GM18858 (cell line): ENCODE results near the gene TSEN15.
A peak's percentile ranks its signal among the peaks of the same experiment; 100 is the strongest.

Experiments
- ATAC-seq: cut with Tn5 transposase; IDR thresholded peaks from one replicate; pipeline ENCODE4 v1.9.1; 2021; ENCODE audit not compliant: unreplicated experiment

Gene TSEN15

DNA sequence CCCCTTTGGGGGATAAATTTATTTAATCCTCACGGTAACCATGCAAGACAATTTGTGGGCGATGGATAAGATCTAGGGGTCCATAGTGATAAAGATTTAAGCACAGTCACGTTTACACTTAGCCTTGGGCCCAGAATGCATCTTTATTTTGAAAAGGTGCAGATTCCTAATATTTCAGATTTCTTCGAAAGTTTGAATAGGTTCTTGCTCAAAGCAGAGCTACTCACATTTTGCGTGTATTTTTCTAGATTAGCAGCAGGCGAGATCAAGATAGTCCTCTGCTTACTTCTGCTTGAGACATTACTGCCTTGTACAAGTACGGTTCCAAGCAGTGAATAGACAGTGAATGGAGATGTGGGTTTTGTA, 647 bp downstream of the TSEN15 start:
- ATAC-seq, result no peak

DNA sequence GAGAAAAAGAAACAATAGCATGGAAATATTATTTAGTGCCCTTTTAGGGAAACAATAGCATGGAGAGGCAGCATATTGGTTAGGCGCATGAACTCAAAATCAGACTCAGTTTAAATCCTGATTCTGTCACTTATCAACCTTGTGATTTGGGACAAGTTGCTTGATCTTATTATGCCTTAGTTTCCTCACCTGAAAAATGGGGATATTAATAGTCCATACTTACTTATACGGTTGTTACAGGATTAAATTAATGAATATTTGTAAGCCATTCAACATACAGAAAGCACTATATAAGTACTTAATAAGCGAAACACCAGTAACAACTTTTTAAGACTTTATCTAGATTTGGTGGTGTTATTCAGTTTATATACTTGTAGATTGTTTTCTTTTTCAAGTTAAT, 1.2 kb downstream of the TSEN15 start:
- ATAC-seq, result no peak

GRCh38 chr1:184053881-184054280, 2.4 kb downstream of the TSEN15 start:
- ATAC-seq, result no peak

DNA sequence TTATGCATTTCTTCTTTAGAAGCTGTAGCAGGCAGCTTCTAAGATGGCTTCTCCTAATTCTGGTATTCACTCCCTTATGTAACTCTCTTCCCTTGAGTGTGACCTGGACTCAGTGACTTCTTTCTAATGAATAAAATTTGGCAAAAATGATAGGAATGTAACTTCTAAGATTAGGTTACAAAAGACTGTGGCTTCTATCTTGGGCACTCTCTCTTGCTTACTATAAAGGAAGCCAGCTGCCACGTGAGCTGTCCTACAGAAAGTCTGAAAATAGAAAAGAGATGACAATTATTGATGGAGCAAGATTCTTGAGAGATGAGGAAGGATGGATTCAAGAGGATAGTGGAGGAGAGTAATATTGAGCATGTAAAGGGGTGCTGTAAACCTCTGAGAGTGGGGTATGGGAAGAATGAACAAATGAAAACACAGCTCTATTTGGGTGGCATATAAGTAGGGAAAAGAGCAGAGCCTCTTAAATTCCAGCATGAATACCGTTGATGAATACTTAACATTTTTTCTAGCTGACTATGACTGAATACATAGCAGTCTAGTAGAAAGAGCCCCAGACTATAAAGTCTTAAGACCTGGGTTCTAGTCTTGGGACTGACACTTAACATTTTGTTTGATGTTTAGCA, 5.5 kb downstream of the TSEN15 start:
- no peak for ATAC-seq

GRCh38 chr1:184059887-184060286, 8.4 kb downstream of the TSEN15 start:
- no peak for ATAC-seq

DNA sequence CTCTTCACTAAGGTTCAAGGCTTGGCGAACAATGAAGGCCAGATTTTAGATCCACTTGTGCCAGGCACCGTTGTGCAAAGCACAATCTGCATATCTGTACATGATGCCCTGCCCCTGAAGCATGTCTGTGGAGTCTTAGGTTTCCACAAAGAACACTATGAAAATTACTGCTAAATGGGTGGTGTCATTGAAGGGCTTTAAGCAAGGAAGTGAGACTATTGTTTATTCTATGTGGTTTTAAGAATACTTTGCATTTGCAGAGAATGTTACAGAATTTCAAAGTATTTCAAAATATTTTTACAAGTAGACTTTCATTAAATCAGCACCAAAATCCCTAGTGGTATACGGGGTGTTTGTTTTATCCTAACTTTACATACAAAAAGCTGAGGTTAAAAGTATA, 8.8 kb downstream of the TSEN15 start:
- no peak for ATAC-seq

DNA sequence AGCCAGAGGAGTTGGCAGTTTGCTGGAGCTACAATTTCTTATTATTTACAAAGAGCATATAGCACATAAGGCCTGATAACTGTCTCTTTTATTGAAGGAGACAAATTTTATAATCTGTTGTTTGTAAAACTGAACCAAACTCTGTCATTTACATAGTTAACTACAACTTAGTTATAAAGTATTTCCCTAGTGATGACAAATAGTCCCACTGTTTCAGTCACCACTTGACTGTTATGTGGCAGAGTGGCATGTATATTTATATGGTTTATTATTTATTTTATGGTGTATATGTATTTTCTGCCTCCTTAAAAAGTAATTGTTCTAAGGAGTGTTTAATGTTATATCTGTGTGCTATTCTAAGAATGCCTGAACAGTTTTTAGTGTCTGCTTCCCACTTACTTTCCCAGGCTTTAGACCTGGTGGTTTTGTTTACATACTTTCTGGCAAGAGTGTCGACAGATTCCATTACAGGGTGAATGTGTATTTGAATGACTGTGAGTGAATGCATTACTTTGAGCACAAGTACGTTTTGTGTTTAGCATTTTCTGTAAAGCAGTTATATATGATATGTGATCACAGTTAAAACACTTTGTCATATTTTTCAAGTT, 10.0 kb downstream of the TSEN15 start:
- ATAC-seq, result no peak

GRCh38 chr1:184062640-184063286, 11.2 kb downstream of the TSEN15 start:
- ATAC-seq, result no peak

GRCh38 chr1:184065559-184065958, 14.0 kb downstream of the TSEN15 start:
- no peak for ATAC-seq

GRCh38 chr1:184068354-184068753, 16.8 kb downstream of the TSEN15 start:
- ATAC-seq, result no peak

DNA sequence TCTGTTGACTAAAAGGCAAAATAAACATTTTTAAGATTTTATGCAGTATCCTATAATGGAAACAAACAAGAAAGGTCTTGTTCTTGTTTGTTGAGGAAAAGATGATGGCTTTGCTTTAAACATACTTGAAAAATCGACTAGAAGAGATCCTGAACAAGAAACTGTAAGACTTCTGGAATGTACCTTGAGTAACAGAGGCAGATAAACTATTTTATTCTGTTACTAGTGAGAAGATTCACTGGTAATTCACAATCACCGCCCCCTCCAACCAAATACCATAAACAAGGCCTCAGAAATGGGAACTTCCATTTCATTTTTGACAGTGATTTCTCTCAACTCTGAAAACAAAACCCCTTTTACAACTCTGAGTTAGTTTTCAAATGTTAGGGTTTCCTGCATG, 18.1 kb downstream of the TSEN15 start:
- ATAC-seq, result no peak

GRCh38 chr1:184072376-184072775, 20.8 kb downstream of the TSEN15 start:
- no peak for ATAC-seq

GRCh38 chr1:184074383-184074782, 22.9 kb downstream of the TSEN15 start:
- no peak for ATAC-seq

DNA sequence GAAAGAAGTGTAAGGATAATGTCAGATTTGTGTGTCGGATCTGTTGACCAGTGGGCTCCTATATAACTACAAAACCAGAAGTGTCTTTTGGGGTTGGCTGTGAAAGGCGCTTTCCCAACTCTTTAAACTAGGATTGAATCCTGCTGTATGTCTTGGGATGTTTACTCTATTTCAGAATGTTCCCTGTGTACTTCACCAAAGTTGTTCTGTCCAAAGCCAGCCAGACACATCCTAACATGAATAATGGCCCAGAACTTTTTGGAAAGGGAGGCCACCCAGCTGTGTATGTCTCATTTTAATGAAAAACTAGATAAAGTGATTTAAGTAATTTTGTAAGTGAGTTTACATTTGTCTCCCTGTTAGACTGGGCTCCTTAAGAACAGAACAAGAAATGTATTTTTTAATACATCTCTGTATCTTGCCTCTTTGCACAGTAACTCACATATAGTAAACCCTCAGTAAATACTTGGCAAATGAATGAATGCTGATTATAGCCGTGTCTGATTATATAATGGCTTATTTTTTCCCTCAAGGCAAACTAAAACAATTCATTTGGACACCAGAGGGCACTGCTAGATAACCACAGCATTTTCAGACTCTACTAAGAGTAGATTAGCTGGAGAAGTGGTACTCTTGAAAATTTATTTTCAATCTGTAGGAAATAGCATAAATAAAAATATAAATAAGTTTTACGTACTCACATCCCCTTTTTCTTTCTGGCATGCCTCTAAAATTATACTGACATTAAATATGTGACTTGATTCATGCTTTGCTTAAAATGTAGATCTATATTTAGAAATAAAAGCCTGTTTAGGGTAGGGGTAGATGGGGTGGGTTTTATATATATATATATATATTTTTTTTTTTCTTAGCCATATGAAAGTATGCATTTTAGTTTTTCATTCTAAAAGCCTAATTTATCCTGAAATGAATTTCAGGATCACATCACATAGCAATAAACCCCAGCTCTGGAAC, 23.8 kb downstream of the TSEN15 start:
- ATAC-seq, result peak; percentile 49

DNA sequence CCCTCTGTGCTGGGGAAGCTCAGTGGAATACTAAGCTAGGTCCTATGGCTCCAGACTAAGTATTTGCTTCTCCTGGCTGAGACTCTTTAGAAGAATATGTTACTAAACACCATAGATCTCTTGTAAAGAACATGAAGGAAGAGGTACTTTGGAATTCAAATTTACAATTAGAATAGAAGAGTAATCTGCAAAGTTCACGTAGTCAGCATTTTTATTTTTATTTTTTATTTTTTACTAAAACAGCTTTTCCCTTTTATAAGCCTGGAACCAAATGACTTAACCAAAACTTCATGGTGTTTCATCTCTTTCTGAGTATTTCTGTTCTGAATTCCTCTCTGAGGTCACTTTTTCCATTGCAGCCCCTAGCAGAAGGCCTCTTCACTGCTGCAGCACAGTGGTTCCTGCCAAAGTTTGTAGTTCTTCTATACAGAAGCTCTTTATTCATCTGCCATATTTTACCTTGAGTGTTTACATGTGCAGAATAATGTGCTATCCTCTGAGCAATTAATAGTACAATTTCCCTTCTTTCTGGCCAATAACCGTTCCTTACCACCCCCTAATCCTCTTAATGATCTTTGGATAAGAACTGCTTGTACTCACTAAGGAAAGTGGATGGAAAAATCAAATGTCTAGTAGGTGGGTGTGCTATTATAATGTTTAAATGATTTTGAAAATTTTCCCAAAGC, 27.2 kb downstream of the TSEN15 start:
- no peak for ATAC-seq

DNA sequence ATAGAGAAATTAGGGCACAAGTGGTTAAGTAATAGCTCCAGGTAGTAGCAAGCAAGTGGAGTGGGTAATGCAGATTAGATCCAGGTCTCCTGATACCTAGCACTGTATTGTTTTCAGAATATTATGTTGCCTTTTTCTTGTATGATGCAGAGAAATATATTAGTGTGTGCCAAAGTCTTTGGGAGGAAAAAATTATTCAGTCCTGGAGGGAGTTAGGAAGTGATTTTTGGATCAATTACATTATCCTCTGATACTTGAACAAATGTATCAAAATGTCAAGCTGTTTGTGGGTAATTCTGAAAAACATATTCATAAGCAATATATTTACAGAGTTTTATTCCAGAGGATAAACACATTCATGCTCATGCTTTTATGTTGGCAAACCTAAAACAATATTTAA, 28.8 kb downstream of the TSEN15 start:
- no peak for ATAC-seq

DNA sequence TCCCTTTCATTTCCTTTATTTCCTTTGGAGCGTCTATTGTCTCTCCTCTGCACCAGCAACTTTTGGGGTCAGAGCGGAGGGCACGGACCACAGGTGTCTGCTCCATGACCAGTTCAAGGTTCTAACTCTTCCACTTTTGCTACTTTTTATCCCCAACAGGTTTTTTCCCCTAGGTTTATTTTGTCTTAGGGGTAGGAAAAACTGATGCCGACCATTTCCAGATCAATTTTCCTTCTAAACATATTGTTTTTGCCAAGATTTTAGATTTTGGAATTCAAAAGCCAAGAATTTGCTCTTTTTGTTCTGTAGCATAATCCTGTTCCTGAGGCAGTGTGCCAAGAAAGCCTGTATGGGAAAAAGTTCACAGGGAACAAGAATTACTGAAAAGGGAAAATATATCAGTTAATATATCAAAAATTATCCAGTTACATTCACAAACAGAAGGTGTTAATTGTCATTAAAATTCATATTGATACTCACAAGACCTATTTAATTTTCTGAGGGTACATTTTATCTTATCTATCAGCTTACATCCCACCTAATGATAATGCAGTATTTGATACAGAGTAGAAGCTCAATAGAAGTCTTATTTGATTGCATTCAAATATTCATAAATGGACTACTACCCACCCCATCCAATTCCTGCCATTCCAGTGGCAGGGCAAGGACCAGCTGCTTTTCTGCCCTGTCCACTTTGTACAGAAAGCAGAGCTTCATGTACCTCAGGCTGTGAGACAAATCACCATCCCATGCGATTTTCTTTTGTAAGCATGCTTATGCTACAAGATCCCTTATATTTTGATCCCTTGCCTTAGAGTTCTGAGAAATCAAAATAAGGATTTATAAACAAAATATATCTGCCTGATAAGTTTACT, 31.2 kb downstream of the TSEN15 start:
- no peak for ATAC-seq

DNA sequence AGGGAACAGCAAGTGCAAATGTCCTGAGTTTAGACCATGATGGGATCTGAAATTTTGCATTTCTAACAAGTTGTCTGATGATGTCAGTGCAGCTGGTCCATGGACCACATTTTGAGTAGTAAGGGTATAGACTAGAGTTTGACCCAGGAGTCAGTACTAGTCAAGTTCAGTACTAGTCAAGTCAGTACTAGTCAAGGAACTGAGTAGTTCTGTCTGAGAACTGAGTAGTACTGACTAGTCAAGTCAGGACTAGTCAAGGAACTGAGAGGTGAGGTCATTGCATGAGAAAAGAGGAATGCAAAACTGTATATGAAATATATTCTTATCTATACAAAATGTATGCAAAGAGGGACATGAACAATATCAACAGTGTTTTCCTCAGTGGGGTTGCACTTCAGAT, 34.1 kb downstream of the TSEN15 start:
- no peak for ATAC-seq

GRCh38 chr1:184088037-184088436, 36.5 kb downstream of the TSEN15 start:
- no peak for ATAC-seq

GRCh38 chr1:184093071-184093470, 41.5 kb downstream of the TSEN15 start:
- ATAC-seq, result no peak
